OCI-LY7 (cell line): ENCODE measurements around the gene HSDL2.

ENCODE experiments used
- CTCF ChIP-seq: fragments of 200-600 bp; sonication (generic); conservative IDR thresholded peaks from 2 replicates; pipeline ENCODE4 v1.5.1; 2014; ENCODE audit warnings: mild to moderate bottlenecking, antibody characterized with exemption, low read length, moderate library complexity, mixed read lengths
- EZH2phosphoT487 ChIP-seq: fragments of 200-600 bp; sonication (generic); IDR thresholded peaks from 2 replicates; pipeline ENCODE4 v1.6.1; 2018; ENCODE audit warnings: low read depth, borderline replicate concordance, mild to moderate bottlenecking, mixed run types, antibody characterized with exemption, low read length, moderate library complexity, mixed read lengths

DNA sequence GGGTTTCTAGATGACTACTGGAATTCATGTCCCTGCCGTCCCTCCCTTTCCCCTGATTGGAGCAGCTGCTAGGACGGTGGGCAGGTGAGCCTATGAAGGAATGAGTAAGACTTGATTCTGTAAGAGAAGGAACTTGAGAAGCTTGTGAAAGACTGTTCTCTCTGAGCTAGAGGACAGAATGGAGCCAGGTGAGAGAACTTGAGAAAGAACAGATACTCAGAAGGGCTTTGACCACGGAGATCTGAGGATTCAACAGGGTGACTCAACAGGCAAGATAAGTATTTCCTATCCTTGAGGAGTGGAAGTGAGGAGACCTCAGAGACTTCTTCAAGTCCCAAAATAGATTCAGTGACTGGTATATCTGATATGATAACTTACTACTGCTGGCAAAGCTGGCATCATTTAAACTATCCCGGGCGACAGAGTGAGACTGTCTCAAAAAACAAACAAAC, 41.9 kb downstream of the HSDL2 start:
- TF ChIP-seq CTCF (no peak), EZH2phosphoT487 (no peak)
